HCEC 1CT (cell line): ENCODE results near the gene CAMK2D.

Experiments
- DNase-seq: peaks from one replicate; pipeline ENCODE4 v3.0.0-alpha.2; 2017

CAMK2D gene

GRCh38 chr4:113411496-113411938 is 350.0 kb downstream of the CAMK2D start:
- peak; percentile 82 for DNase-seq

GRCh38 chr4:113410686-113411085 is 350.9 kb downstream of the CAMK2D start:
- peak; percentile 2 for DNase-seq

DNA sequence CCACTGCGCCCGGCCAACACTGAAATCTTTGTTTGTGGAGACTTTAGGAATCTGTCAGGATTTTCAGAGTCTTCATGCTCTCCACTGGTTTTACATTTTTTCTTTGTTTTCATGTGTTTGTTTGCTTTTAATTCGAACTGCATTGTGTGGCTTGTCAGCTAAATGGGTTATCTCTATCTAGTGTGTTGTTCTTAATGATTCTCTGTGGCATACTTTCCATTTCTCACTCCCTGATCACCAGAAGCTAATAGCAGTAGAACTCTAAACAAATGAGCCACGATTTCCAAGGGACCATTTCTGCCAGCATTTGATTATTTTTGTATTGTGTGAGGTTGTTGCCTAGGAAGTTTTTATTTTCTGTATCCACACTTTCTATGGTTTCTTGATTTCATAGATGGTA is 352.4 kb downstream of the CAMK2D start:
- no peak for DNase-seq

- DNase-seq: no peak
These were observed 354.1 kb downstream of the CAMK2D start for GRCh38 chr4:113407409-113407808.

DNA sequence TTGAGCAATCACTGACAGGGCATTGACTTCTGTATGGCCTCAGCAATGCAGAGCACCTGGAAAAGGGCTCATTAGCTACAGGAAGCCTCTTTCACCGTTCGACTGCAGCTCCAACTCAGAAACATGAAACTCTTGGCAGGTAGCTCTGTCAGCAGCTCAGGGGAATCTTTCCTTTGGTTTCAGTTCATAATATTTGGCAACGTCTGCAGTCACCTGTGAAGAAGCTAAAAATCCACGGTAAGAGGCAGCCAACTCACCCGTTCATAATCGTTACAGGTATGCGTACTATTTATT is 354.9 kb downstream of the CAMK2D start:
- DNase-seq: no peak

- DNase-seq: no peak
These were observed 355.4 kb downstream of the CAMK2D start for GRCh38 chr4:113405874-113406722.

- DNase-seq: no peak
These were observed 356.7 kb downstream of the CAMK2D start for GRCh38 chr4:113404841-113405240.

- DNase-seq: no peak
These were observed 357.4 kb downstream of the CAMK2D start for GRCh38 chr4:113404167-113404571.
